H1 (cell line): ENCODE measurements around the gene PPP1R1C. TPM values are rescaled to one million over a fixed set of nuclear protein-coding genes. Genes with fewer than 3 reads are reported as not detected.

Experiments used
- CTCF ChIA-PET: fragments of 300-600 bp; sonication (Branson Sonifier 250); formaldehyde crosslinking; loops from one replicate; lab custom pipeline; 2021; ENCODE audit not compliant: partially characterized antibody; lab: Charles Lee
- POLR2A ChIA-PET: fragments of 300-600 bp; sonication (Branson Sonifier 250); formaldehyde crosslinking; loops from one replicate; lab custom pipeline; 2021; ENCODE audit warnings: inconsistent platforms; ENCODE audit not compliant: partially characterized antibody; lab: Charles Lee
- DNase-seq, 2 experiments: peaks; one replicate each; pipeline versions ENCODE4 v3.0.0 to v3.0.0-alpha.2; 2010 to 2022; ENCODE audit warnings: low spot score in 2 of 2, low read depth in 1 of 2, mixed read lengths in 1 of 2
- FAIRE-seq: peaks from 2 replicates; lab custom pipeline; 2011; peaks lifted over from hg19 to GRCh38; lab: Jason Lieb, UNC
- H2AFZ ChIP-seq: 2 replicates; pipeline ENCODE4 v1.8.1; 2012; ENCODE audit warnings: low read length, inconsistent platforms
- H2AK5ac ChIP-seq: 2 replicates; pipeline ENCODE4 v1.6.1; 2013; ENCODE audit warnings: low read depth, low read length
- H2BK120ac ChIP-seq: replicated peaks from 2 replicates; pipeline ENCODE3; 2013; ENCODE audit warnings: low read depth, low read length, inconsistent platforms
- H2BK12ac ChIP-seq: 2 replicates; pipeline ENCODE4 v1.6.1; 2013; ENCODE audit warnings: low read depth, low read length
- H2BK15ac ChIP-seq: 2 replicates; pipeline ENCODE4 v1.6.1; 2013; ENCODE audit warnings: low read length
- H2BK20ac ChIP-seq: 2 replicates; pipeline ENCODE4 v1.6.1; 2013; ENCODE audit warnings: low read length
- H2BK5ac ChIP-seq: 2 replicates; pipeline ENCODE4 v1.6.1; 2013; ENCODE audit warnings: low read depth, low read length
- H3K14ac ChIP-seq: 2 replicates; pipeline ENCODE4 v1.6.1; 2013; ENCODE audit warnings: inconsistent platforms; ENCODE audit not compliant: insufficient read length
- H3K18ac ChIP-seq: 2 replicates; pipeline ENCODE4 v1.6.1; 2013; ENCODE audit warnings: low read length; ENCODE audit errors: extremely low read depth
- H3K23ac ChIP-seq: 2 replicates; pipeline ENCODE4 v1.6.1; 2013; ENCODE audit warnings: inconsistent platforms; ENCODE audit not compliant: insufficient read length
- H3K23me2 ChIP-seq: 2 replicates; pipeline ENCODE4 v1.6.1; 2013; ENCODE audit warnings: low read depth, low read length
- H3K27ac ChIP-seq: 2 replicates; pipeline ENCODE4 v1.6.1; 2011; ENCODE audit warnings: low read depth, low read length, inconsistent platforms
- H3K27me3 ChIP-seq, 4 experiments: replicated peaks in 1 of 4; 1 replicate in 1 of 4; 2 replicates in 3 of 4; pipeline versions ENCODE4 v1.6.1 to v1.8.1; 2011 to 2013; ENCODE audit warnings: low read length in 3 of 4, mild to moderate bottlenecking in 3 of 4, inconsistent platforms in 2 of 4, mixed read lengths in 2 of 4, moderate library complexity in 1 of 4; ENCODE audit not compliant: control insufficient read depth in 3 of 4, insufficient read depth in 3 of 4; ENCODE audit errors: extremely low read depth in 1 of 4
- H3K36me3 ChIP-seq, 4 experiments: 2 replicates each; pipeline versions ENCODE4 v1.6.1 to v1.8.1; 2011 to 2013; ENCODE audit warnings: mild to moderate bottlenecking in 4 of 4, low read length in 3 of 4, moderate library complexity in 2 of 4, control low read depth in 1 of 4, inconsistent platforms in 1 of 4; ENCODE audit not compliant: insufficient read depth in 4 of 4, control insufficient read depth in 2 of 4
- H3K4ac ChIP-seq: replicated peaks from 2 replicates; pipeline ENCODE3; 2013; ENCODE audit warnings: low read length, low read depth, mixed read lengths, inconsistent platforms; ENCODE audit not compliant: insufficient read length
- H3K4me1 ChIP-seq, 4 experiments: replicated peaks in 1 of 4; 1 replicate in 1 of 4; 2 replicates in 3 of 4; pipeline versions ENCODE4 v1.6.1 to v1.8.1; 2011 to 2013; ENCODE audit warnings: low read length in 3 of 4, inconsistent platforms in 2 of 4, mixed read lengths in 1 of 4; ENCODE audit not compliant: insufficient read depth in 4 of 4, control insufficient read depth in 3 of 4
- H3K4me2 ChIP-seq, 2 experiments: 2 replicates each; pipeline versions ENCODE4 v1.6.1 to v1.8.1; 2011 to 2013; ENCODE audit warnings: low read depth in 2 of 2, low read length in 2 of 2, control low read depth in 1 of 2, inconsistent platforms in 1 of 2, mild to moderate bottlenecking in 1 of 2; ENCODE audit not compliant: insufficient read depth in 1 of 2
- H3K4me3 ChIP-seq, 4 experiments: fragments of 200-600, 300-600 bp in 1 of 4; sonication (generic), shearing (Covaris generic), sonication (Bioruptor Twin) in 1 of 4; 2 replicates each; pipeline versions ENCODE4 v1.5.1 to v1.8.1; 2011 to 2016; ENCODE audit warnings: low read length in 4 of 4, low read depth in 3 of 4, control low read depth in 2 of 4, inconsistent platforms in 2 of 4, mild to moderate bottlenecking in 2 of 4, mixed read lengths in 1 of 4, moderate library complexity in 1 of 4; ENCODE audit not compliant: insufficient read depth in 2 of 4; ENCODE audit errors: extremely low read depth in 1 of 4
- H3K56ac ChIP-seq: replicated peaks from 2 replicates; pipeline ENCODE3; 2013; ENCODE audit warnings: low read depth, mild to moderate bottlenecking, mixed read lengths, low read length, inconsistent platforms; ENCODE audit not compliant: insufficient read length
- H3K79me1 ChIP-seq: 2 replicates; pipeline ENCODE4 v1.6.1; 2013; ENCODE audit warnings: low read depth, low read length, control low read depth
- H3K79me2 ChIP-seq, 2 experiments: 2 replicates each; pipeline versions ENCODE4 v1.6.1 to v1.8.1; 2012 to 2013; ENCODE audit warnings: low read length in 2 of 2, mild to moderate bottlenecking in 2 of 2, inconsistent platforms in 1 of 2; ENCODE audit not compliant: insufficient read depth in 2 of 2, control insufficient read depth in 1 of 2
- H3K9ac ChIP-seq, 4 experiments: replicated peaks in 1 of 4; 1 replicate in 1 of 4; 2 replicates in 3 of 4; pipeline versions ENCODE4 v1.6.1 to v1.8.1; 2011 to 2013; ENCODE audit warnings: low read depth in 3 of 4, low read length in 3 of 4, control low read depth in 2 of 4, mild to moderate bottlenecking in 2 of 4, moderate library complexity in 2 of 4, inconsistent platforms in 1 of 4; ENCODE audit errors: extremely low read depth in 1 of 4
- H3K9me3 ChIP-seq, 2 experiments: 2 replicates each; pipeline versions ENCODE4 v1.6.1 to v1.8.1; 2012 to 2013; ENCODE audit warnings: mild to moderate bottlenecking in 2 of 2, moderate library complexity in 2 of 2, control low read depth in 1 of 2, inconsistent platforms in 1 of 2, low read depth in 1 of 2, low read length in 1 of 2, mixed read lengths in 1 of 2; ENCODE audit not compliant: insufficient read depth in 2 of 2
- H4K20me1 ChIP-seq, 2 experiments: replicated peaks in 1 of 2; 2 replicates each; pipeline versions ENCODE3 to v1.8.1; 2011 to 2013; ENCODE audit warnings: inconsistent platforms in 2 of 2, low read length in 2 of 2, mild to moderate bottlenecking in 1 of 2; ENCODE audit not compliant: insufficient read depth in 2 of 2, control insufficient read depth in 1 of 2
- H4K5ac ChIP-seq: 2 replicates; pipeline ENCODE4 v1.6.1; 2013; ENCODE audit warnings: low read length, low read depth, mixed read lengths, inconsistent platforms; ENCODE audit not compliant: insufficient read length
- H4K8ac ChIP-seq: 2 replicates; pipeline ENCODE4 v1.8.0; 2013; ENCODE audit warnings: mild to moderate bottlenecking, moderate library complexity, low read length, inconsistent platforms; ENCODE audit not compliant: insufficient read depth; ENCODE audit errors: extremely low read depth
- H4K91ac ChIP-seq: replicated peaks from 2 replicates; pipeline ENCODE3; 2013; ENCODE audit warnings: low read length, mixed read lengths, inconsistent platforms; ENCODE audit not compliant: insufficient read length
- POLR2AphosphoS5 ChIP-seq: IDR thresholded peaks from 2 replicates; pipeline ENCODE4 v1.6.1; 2011; ENCODE audit warnings: low read depth, low read length
- RAD21 ChIP-seq, 2 experiments: IDR thresholded peaks in 1 of 2; conservative IDR thresholded peaks in 1 of 2; 2 replicates each; pipeline ENCODE4 v1.6.1; 2011; ENCODE audit warnings: low read depth in 2 of 2, low read length in 2 of 2, improper control_type of control experiment in 1 of 2, inconsistent platforms in 1 of 2, mild to moderate bottlenecking in 1 of 2, moderate library complexity in 1 of 2
- TAF7 ChIP-seq: optimal IDR thresholded peaks from 2 replicates; pipeline ENCODE3; 2011; ENCODE audit warnings: low read depth, mild to moderate bottlenecking, inconsistent platforms, low read length, moderate library complexity, borderline replicate concordance
- TCF12 ChIP-seq: IDR thresholded peaks from 2 replicates; pipeline ENCODE4 v1.6.1; 2011; ENCODE audit warnings: low read depth, mild to moderate bottlenecking, low read length
- WGBS, 2 experiments: shearing (Covaris generic) in 1 of 2; methylation state at CpG; one replicate each; pipeline versions ENCODE4 v1.1.6 to v1.1.7; 2013 to 2015; ENCODE audit warnings: low lambda C conversion rate in 2 of 2, mixed read lengths in 2 of 2, inconsistent platforms in 1 of 2, low coverage in 1 of 2, missing lambda C conversion rate in 1 of 2; ENCODE audit not compliant: insufficient replicate concordance in 2 of 2, insufficient coverage in 1 of 2, insufficient read length in 1 of 2; ENCODE audit errors: extremely low coverage in 1 of 2, missing lambda C conversion rate in 1 of 2; 5-methylcytosine and 5-hydroxymethylcytosine counted together
- polyA plus RNA-seq, 7 experiments: library from polyadenylated mRNA; depleted of rRNA in 3 of 7; stranded (reverse) in 5 of 7; unstranded in 2 of 7; fragments of >200 nt in 5 of 7; fragments of 200-250 nt in 2 of 7; gene quantifications; 1 replicate in 5 of 7; 2 replicates in 1 of 7; 4 replicates in 1 of 7; pipeline versions ENCODE4 v1.2.1 to v1.2.3, GENCODE V29; 2011 to 2013; ENCODE audit warnings: missing spikeins in 2 of 7, mixed read lengths in 2 of 7
- total RNA-seq: library from RNA; stranded (reverse); fragmentation: NEBNext Ultra II Directional; extraction: Animal tissue kit (Norgen Biotek cat#: 25700); gene quantifications from 2 replicates; pipeline ENCODE4 v1.2.1, GENCODE V29; 2021

PPP1R1C gene
- total and polyA plus RNA-seq, 2 of the 8 experiments (the other 6 are each of a cell fraction or from before 2014, with no cell fraction given): 1.3 to 5.3 TPM

GRCh38 chr2:182133195-182133891, 147.7 kb downstream of the PPP1R1C start:
- Histone ChIP-seq H3K27ac (no peak overlapping the region), H3K9ac (no peak overlapping the region), H3K14ac (no peak overlapping the region), H3K23ac (no peak overlapping the region), H2BK120ac (no peak overlapping the region), H3K56ac (no peak overlapping the region), H2BK20ac (no peak overlapping the region), H2AFZ (no peak overlapping the region), H3K4me1 (0 out of 7 replicates have a peak, but pooled peaks cover 0 to 1% (median 0%) of the 10 kb centered on the region in 4 experiments), H2BK12ac (no peak overlapping the region), H3K9me3 (no peaks in the 10 kb centered on the region), H3K36me3 (no peaks in the 10 kb centered on the region), H3K4ac (no peak overlapping the region), H3K18ac (no peak overlapping the region), H3K27me3 (no peaks in the 10 kb centered on the region), H3K79me1 (no peaks in the 10 kb centered on the region), H3K79me2 (no peaks in the 10 kb centered on the region), H3K4me3 (no peak overlapping the region), H2BK5ac (no peak overlapping the region), H4K8ac (no peak overlapping the region), H4K20me1 (no peaks in the 10 kb centered on the region), H4K91ac (no peak overlapping the region), H4K5ac (no peak overlapping the region), H3K4me2 (no peak overlapping the region), H2BK15ac (no peak overlapping the region), H2AK5ac (no peak overlapping the region), H3K23me2 (no peaks in the 10 kb centered on the region)
- TF ChIP-seq TAF7 (no peak), TCF12 (no peak), RAD21 (IDR thresholded peaks at IDR 0.05 in 1 of 2, conservative IDR thresholded peaks at IDR 0.05 in 1 of 2; ENCODE audit: low read depth in 2 of 2, low read length in 2 of 2) (no peak), POLR2AphosphoS5 (no peak)
- WGBS, 2 experiments: 82% methylated on average over 1 of the region's 1 CpG; no CpG with 5 or more reads in 1 of the 2 experiments
- ChIA-PET CTCF (interaction anchor here (0.7 to 1.9 kb wide), 7 partner anchors 31 to 561 kb away, joined by 3 to 10 read pairs (median 3); no protein-coding TSS in a partner anchor), POLR2A (no interaction called here)
- no peak for DNase-seq
- no peak for FAIRE-seq
